Hepatocyte (in vitro differentiated cells): ENCODE measurements around the gene KCNK18. TPM values are rescaled to one million over a fixed set of nuclear protein-coding genes. Genes with fewer than 3 reads are reported as not detected.

Experiments
- DNase-seq: peaks from one replicate; pipeline ENCODE4 v3.0.0-alpha.2; 2016; ENCODE audit warnings: low spot score
- H2AFZ ChIP-seq: fragments of 200-600 bp; sonication (generic); 2 replicates; pipeline ENCODE4 v1.6.0; 2016; ENCODE audit warnings: antibody characterized with exemption, mild to moderate bottlenecking
- H3K27ac ChIP-seq: fragments of 200-600 bp; sonication (generic); 2 replicates; pipeline ENCODE4 v1.5.1; 2016; ENCODE audit warnings: mild to moderate bottlenecking
- H3K27me3 ChIP-seq: fragments of 200-600 bp; sonication (generic); 2 replicates; pipeline ENCODE4 v1.6.1; 2016
- H3K36me3 ChIP-seq: fragments of 200-600 bp; sonication (generic); replicated peaks from 2 replicates; pipeline ENCODE4 v1.5.1; 2016; ENCODE audit warnings: low read depth; ENCODE audit not compliant: insufficient read depth
- H3K4me1 ChIP-seq: fragments of 200-600 bp; sonication (generic); 2 replicates; pipeline ENCODE4 v1.5.1; 2016; ENCODE audit warnings: mild to moderate bottlenecking, moderate library complexity; ENCODE audit not compliant: insufficient read depth
- H3K4me2 ChIP-seq: fragments of 200-600 bp; sonication (generic); 2 replicates; pipeline ENCODE4 v1.6.0; 2016
- H3K4me3 ChIP-seq: fragments of 200-600 bp; sonication (generic); 2 replicates; pipeline ENCODE4 v1.5.1; 2016; ENCODE audit warnings: mild to moderate bottlenecking
- H3K79me2 ChIP-seq: fragments of 200-600 bp; sonication (generic); 2 replicates; pipeline ENCODE4 v1.6.0; 2017; ENCODE audit warnings: mild to moderate bottlenecking
- H3K9me2 ChIP-seq: fragments of 200-600 bp; sonication (generic); replicated peaks from 2 replicates; pipeline ENCODE4 v1.6.0; 2017; ENCODE audit warnings: mild to moderate bottlenecking; ENCODE audit not compliant: insufficient read depth
- H3K9me3 ChIP-seq: fragments of 200-600 bp; sonication (generic); 2 replicates; pipeline ENCODE4 v1.5.1; 2016; ENCODE audit warnings: low read depth, mild to moderate bottlenecking
- H4K20me1 ChIP-seq: fragments of 200-600 bp; sonication (generic); 2 replicates; pipeline ENCODE4 v1.6.0; 2016; ENCODE audit warnings: mild to moderate bottlenecking; ENCODE audit not compliant: insufficient read depth, poor library complexity, severe bottlenecking
- EZH2 ChIP-seq: fragments of 200-600 bp; sonication (generic); IDR thresholded peaks from 2 replicates; pipeline ENCODE4 v1.6.1; 2016; ENCODE audit warnings: antibody characterized with exemption, mild to moderate bottlenecking, borderline replicate concordance
- EZH2phosphoT487 ChIP-seq: fragments of 200-600 bp; sonication (generic); IDR thresholded peaks from one replicate; pipeline ENCODE4 v1.6.1; 2018; ENCODE audit warnings: antibody characterized with exemption, mild to moderate bottlenecking, low read depth, moderate library complexity; ENCODE audit not compliant: unreplicated experiment, severe bottlenecking
- WGBS: methylation state at CpG from one replicate; pipeline ENCODE4 v1.1.6; 2016; ENCODE audit warnings: low lambda C conversion rate; ENCODE audit errors: missing lambda C conversion rate; 5-methylcytosine and 5-hydroxymethylcytosine counted together
- polyA plus RNA-seq: library from polyadenylated mRNA; unstranded; fragments of >200 nt; fragmentation: Nextera tagmentation; extraction: Ambion mirVana; gene quantifications from 2 replicates; pipeline ENCODE4 v1.2.1, GENCODE V29; 2016
- total RNA-seq: library from RNA; depleted of rRNA; stranded (reverse); fragments of >200 nt; gene quantifications from 2 replicates; pipeline ENCODE4 v1.2.3, GENCODE V29; 2014
- TF ChIP-seq, protein P1 (sequence below): fragments of 200-600 bp; sonication (generic); IDR thresholded peaks from 2 replicates; pipeline ENCODE4 v1.5.1; 2016; ENCODE audit warnings: antibody characterized with exemption, mild to moderate bottlenecking; ENCODE audit not compliant: poor library complexity

KCNK18 gene
- total and polyA plus RNA-seq, 2 experiments from 2014 or later: not detected

DNA sequence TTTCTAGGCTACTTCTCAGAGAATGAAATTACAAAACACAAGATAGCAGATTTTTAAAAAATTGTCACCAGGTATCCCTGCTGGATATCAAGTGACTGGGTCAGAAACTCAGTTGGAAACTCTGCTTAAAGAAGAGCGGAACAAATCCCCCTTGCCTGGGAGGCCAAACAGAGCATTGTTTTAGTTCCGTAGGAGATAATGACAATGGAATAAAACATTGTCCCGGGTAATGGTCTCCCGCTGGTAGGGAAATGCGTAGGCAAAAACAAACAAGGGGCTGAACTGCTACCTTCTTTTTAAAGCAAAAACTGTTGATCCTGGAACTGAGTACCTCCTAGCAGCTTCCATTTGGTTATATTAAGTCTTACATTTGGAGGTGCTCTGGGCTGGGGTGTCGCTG is 37.9 kb upstream of the KCNK18 start:
- Histone ChIP-seq H2AFZ (no peak overlapping the region), H3K79me2 (no peaks in the 10 kb centered on the region), H3K4me3 (no peak overlapping the region), H4K20me1 (no peaks in the 10 kb centered on the region), H3K9me2 (no peaks in the 10 kb centered on the region), H3K36me3 (no peaks in the 10 kb centered on the region), H3K27me3 (peaks cover 99% of the 10 kb centered on the region), H3K9me3 (no peaks in the 10 kb centered on the region), H3K4me2 (no peak overlapping the region), H3K4me1 (peaks cover 13% of the 10 kb centered on the region), H3K27ac (no peak overlapping the region)
- no peak for DNase-seq
- TF ChIP-seq EZH2phosphoT487 (no peak), EZH2 (peak; percentile 49)
- TF ChIP-seq, protein P1, sequence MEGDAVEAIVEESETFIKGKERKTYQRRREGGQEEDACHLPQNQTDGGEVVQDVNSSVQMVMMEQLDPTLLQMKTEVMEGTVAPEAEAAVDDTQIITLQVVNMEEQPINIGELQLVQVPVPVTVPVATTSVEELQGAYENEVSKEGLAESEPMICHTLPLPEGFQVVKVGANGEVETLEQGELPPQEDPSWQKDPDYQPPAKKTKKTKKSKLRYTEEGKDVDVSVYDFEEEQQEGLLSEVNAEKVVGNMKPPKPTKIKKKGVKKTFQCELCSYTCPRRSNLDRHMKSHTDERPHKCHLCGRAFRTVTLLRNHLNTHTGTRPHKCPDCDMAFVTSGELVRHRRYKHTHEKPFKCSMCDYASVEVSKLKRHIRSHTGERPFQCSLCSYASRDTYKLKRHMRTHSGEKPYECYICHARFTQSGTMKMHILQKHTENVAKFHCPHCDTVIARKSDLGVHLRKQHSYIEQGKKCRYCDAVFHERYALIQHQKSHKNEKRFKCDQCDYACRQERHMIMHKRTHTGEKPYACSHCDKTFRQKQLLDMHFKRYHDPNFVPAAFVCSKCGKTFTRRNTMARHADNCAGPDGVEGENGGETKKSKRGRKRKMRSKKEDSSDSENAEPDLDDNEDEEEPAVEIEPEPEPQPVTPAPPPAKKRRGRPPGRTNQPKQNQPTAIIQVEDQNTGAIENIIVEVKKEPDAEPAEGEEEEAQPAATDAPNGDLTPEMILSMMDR: no peak
- WGBS: 5% methylated on average over 6 of the region's 6 CpGs

DNA sequence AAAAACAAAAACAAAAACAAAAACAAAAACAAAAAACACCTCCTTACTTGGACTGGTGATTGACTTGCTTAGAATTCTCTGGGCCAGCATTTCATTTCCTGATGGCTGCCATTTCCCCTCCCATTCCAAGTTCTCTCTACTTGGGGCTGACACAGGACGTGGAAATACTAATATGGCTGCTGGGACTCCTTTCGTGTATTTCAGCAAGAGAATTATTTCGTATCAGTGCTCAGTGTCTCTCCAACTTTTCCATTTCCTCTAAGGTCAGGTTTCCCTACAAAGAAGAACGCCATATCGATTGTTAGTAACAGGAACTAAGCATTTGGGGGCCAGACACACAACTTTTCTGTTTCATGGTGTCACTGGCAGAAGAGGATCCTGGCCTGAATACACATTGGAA is 36.7 kb upstream of the KCNK18 start:
- Histone ChIP-seq H3K9me3 (no peaks in the 10 kb centered on the region), H3K4me1 (peaks cover 23% of the 10 kb centered on the region), H3K9me2 (no peaks in the 10 kb centered on the region), H3K27ac (no peak overlapping the region), H2AFZ (no peak overlapping the region), H3K79me2 (no peaks in the 10 kb centered on the region), H3K4me2 (no peak overlapping the region), H3K4me3 (no peak overlapping the region), H4K20me1 (no peaks in the 10 kb centered on the region), H3K27me3 (peaks cover 100% of the 10 kb centered on the region), H3K36me3 (no peaks in the 10 kb centered on the region)
- TF ChIP-seq, protein P1: no peak
- no peak for TF ChIP-seq EZH2
- TF ChIP-seq EZH2phosphoT487: no peak
- no peak for DNase-seq
- 22% methylated on average over 5 of the region's 5 CpGs for WGBS

DNA sequence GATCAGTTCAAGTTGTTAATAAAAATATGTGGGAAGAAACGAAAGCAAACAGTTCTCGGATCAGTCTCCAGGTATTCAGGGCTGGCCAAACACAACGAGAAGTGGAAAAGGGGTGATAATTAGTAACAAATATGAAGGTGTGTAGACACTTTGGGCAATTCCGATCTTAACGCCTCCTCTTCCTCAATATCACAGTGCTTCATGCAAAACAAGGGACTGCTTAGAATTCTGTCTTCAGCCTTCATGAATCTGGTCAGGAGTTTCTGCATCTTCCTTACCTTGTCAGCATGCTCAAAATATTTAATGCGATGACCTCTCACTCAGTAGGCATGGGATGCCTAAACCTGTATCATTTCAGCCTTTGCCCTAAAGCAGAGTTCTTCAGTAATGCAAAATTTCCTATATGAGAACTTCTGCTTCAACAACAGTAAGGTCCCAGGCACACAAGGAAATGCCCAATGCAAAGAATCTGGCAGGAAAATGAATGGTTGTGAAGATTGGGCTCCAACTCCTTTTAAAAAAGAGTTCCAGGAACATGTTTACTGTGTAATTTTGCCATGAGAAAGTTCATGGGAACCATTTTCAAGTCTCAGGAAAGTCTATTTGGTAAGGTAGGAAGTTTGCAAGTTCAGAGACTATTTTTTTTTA is 35.8 kb upstream of the KCNK18 start:
- H3K27me3 ChIP-seq: peaks cover 100% of the 10 kb centered on the region
- no peak for DNase-seq
- H3K9me3 ChIP-seq: no peaks in the 10 kb centered on the region
- no peak overlapping the region for H2AFZ ChIP-seq
- 33% methylated on average over 6 of the region's 6 CpGs for WGBS
- no peak overlapping the region for H3K4me3 ChIP-seq
- H3K9me2 ChIP-seq: no peaks in the 10 kb centered on the region
- no peaks in the 10 kb centered on the region for H4K20me1 ChIP-seq
- no peak overlapping the region for H3K4me2 ChIP-seq
- no peaks in the 10 kb centered on the region for H3K79me2 ChIP-seq
- H3K4me1 ChIP-seq: peaks cover 27% of the 10 kb centered on the region
- no peaks in the 10 kb centered on the region for H3K36me3 ChIP-seq
- TF ChIP-seq, protein P1: no peak
- TF ChIP-seq EZH2: no peak
- TF ChIP-seq EZH2phosphoT487: no peak
- H3K27ac ChIP-seq: no peak overlapping the region
